HUES6 (cell line): ENCODE measurements around the gene SCAF11.

Source experiments
- H3K27ac ChIP-seq: 2 replicates; pipeline ENCODE4 v1.7.0; 2013; ENCODE audit warnings: low read depth, mild to moderate bottlenecking, low read length, inconsistent platforms
- H3K27me3 ChIP-seq: 2 replicates; pipeline ENCODE4 v1.6.1; 2013; ENCODE audit warnings: low read length; ENCODE audit not compliant: control insufficient read depth, insufficient read depth
- H3K36me3 ChIP-seq: 2 replicates; pipeline ENCODE4 v1.6.1; 2013; ENCODE audit warnings: low read length; ENCODE audit not compliant: control insufficient read depth, insufficient read depth
- H3K4me1 ChIP-seq: 2 replicates; pipeline ENCODE4 v1.6.1; 2013; ENCODE audit warnings: low read length; ENCODE audit not compliant: control insufficient read depth, insufficient read depth
- H3K4me3 ChIP-seq: 2 replicates; pipeline ENCODE4 v1.5.1; 2013; ENCODE audit warnings: low read depth, low read length
- H3K9ac ChIP-seq: one replicate; pipeline ENCODE4 v1.6.1; 2013; ENCODE audit warnings: mild to moderate bottlenecking, low read length
- H3K9me3 ChIP-seq: 2 replicates; pipeline ENCODE4 v1.6.1; 2013; ENCODE audit warnings: low read depth, low read length; ENCODE audit not compliant: control insufficient read depth, insufficient read depth

Gene SCAF11

GRCh38 chr12:45977620-45978019 lies 12.8 kb downstream of the SCAF11 start:
- Histone ChIP-seq H3K9ac (no peak overlapping the region), H3K9me3 (no peaks in the 10 kb centered on the region), H3K4me1 (0 out of 2 replicates have a peak, but pooled peaks cover 3% of the 10 kb centered on the region), H3K27me3 (no peaks in the 10 kb centered on the region), H3K36me3 (0 out of 2 replicates have a peak, but pooled peaks cover 7% of the 10 kb centered on the region), H3K27ac (no peak overlapping the region), H3K4me3 (no peak overlapping the region)

GRCh38 chr12:45975506-45975905 lies 14.9 kb downstream of the SCAF11 start:
- H3K9ac ChIP-seq: no peak overlapping the region
- no peaks in the 10 kb centered on the region for H3K27me3 ChIP-seq
- H3K4me3 ChIP-seq: no peak overlapping the region
- no peak overlapping the region for H3K27ac ChIP-seq
- H3K4me1 ChIP-seq: 0 out of 2 replicates have a peak, but pooled peaks cover 3% of the 10 kb centered on the region
- H3K36me3 ChIP-seq: 0 out of 2 replicates have a peak, but pooled peaks cover 9% of the 10 kb centered on the region
- H3K9me3 ChIP-seq: no peaks in the 10 kb centered on the region

DNA sequence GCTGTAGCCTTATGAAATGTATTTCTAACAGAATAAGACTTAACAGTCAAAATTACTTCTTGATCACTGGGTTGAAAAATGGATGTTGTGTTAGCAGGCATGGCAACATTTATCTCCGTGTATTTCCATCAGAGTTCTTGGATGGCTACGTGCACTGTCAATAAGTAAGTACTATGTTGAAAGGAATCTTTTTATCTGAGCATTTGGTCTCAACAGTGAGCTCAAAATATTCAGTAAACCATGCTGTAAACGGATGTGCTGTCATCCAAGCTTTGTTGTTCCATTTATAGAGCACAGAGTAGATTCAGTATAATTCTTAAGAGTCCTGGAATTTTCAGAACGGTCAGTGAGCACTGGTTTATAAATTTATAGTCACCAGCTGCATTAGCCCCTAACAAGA lies 15.5 kb downstream of the SCAF11 start:
- Histone ChIP-seq H3K27ac (no peak overlapping the region), H3K27me3 (no peaks in the 10 kb centered on the region), H3K9me3 (no peaks in the 10 kb centered on the region), H3K4me1 (0 out of 2 replicates have a peak, but pooled peaks cover 3% of the 10 kb centered on the region), H3K36me3 (0 out of 2 replicates have a peak, but pooled peaks cover 9% of the 10 kb centered on the region), H3K9ac (no peak overlapping the region), H3K4me3 (no peak overlapping the region)

GRCh38 chr12:45974171-45974719 lies 16.1 kb downstream of the SCAF11 start:
- H3K4me3 ChIP-seq: no peak overlapping the region
- H3K27ac ChIP-seq: no peak overlapping the region
- H3K27me3 ChIP-seq: no peaks in the 10 kb centered on the region
- H3K36me3 ChIP-seq: 0 out of 2 replicates have a peak, but pooled peaks cover 9% of the 10 kb centered on the region
- H3K4me1 ChIP-seq: 0 out of 2 replicates have a peak, but pooled peaks cover 3% of the 10 kb centered on the region
- H3K9me3 ChIP-seq: no peaks in the 10 kb centered on the region
- no peak overlapping the region for H3K9ac ChIP-seq

GRCh38 chr12:45973526-45973925 lies 16.8 kb downstream of the SCAF11 start:
- Histone ChIP-seq H3K36me3 (0 out of 2 replicates have a peak, but pooled peaks cover 9% of the 10 kb centered on the region), H3K27me3 (no peaks in the 10 kb centered on the region), H3K9me3 (no peaks in the 10 kb centered on the region), H3K27ac (no peak overlapping the region), H3K4me1 (0 out of 2 replicates have a peak, but pooled peaks cover 3% of the 10 kb centered on the region), H3K4me3 (no peak overlapping the region), H3K9ac (no peak overlapping the region)

GRCh38 chr12:45970391-45970790 lies 20.0 kb downstream of the SCAF11 start:
- Histone ChIP-seq H3K27me3 (no peaks in the 10 kb centered on the region), H3K4me3 (no peak overlapping the region), H3K27ac (no peak overlapping the region), H3K4me1 (no peaks in the 10 kb centered on the region), H3K36me3 (0 out of 2 replicates have a peak, but pooled peaks cover 7% of the 10 kb centered on the region), H3K9ac (no peak overlapping the region), H3K9me3 (no peaks in the 10 kb centered on the region)

DNA sequence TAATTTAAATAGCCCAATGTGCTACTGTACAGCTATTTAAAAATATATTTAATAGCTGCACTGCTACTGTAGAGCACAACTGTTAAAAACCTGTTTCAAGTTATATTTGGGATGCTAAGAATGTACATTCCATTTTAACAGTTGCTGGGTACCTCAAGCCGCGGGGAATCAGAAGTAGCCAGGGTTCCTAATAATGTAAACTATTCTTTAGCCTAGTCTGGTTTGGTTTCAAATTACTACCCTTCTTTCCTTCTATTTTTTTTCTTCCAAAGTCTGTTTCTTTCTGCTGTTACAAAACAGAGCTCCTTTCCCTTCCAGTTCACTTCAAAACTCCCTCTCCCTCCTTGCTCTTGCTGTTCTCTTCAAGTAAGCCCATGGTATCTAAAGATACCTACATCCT lies 21.3 kb downstream of the SCAF11 start:
- H3K4me1 ChIP-seq: no peaks in the 10 kb centered on the region
- H3K27me3 ChIP-seq: no peaks in the 10 kb centered on the region
- H3K36me3 ChIP-seq: 0 out of 2 replicates have a peak, but pooled peaks cover 2% of the 10 kb centered on the region
- no peaks in the 10 kb centered on the region for H3K9me3 ChIP-seq
- no peak overlapping the region for H3K9ac ChIP-seq
- H3K27ac ChIP-seq: no peak overlapping the region
- no peak overlapping the region for H3K4me3 ChIP-seq

DNA sequence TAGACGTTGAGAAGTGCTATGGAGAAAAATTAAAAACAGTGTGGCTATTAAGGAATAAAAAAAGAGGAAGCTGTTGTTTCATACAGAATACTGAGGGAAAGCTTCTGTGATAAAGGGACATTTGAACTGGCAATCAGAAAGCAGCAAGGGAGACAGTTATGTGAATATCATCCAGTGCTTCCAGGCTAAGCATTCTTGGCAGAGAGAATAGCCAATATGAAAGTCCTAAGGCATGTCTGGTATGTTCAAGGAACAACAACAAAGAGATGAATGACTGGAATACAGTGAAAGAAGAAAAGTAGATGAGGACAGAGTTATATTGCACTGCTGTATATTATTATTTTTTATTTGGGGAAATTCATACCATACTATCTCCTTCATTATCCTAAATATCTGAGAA lies 23.9 kb downstream of the SCAF11 start:
- Histone ChIP-seq H3K4me3 (no peak overlapping the region), H3K4me1 (no peaks in the 10 kb centered on the region), H3K27ac (no peak overlapping the region), H3K9ac (no peak overlapping the region), H3K36me3 (peaks cover 10% of the 10 kb centered on the region; the same call in 1 of the 2 replicates), H3K27me3 (no peaks in the 10 kb centered on the region), H3K9me3 (no peaks in the 10 kb centered on the region)

GRCh38 chr12:45962553-45963325 lies 27.6 kb downstream of the SCAF11 start:
- peaks cover 14% of the 10 kb centered on the region; the same call in 1 of the 2 replicates for H3K36me3 ChIP-seq
- H3K9me3 ChIP-seq: no peaks in the 10 kb centered on the region
- no peaks in the 10 kb centered on the region for H3K4me1 ChIP-seq
- H3K4me3 ChIP-seq: no peak overlapping the region
- no peaks in the 10 kb centered on the region for H3K27me3 ChIP-seq
- H3K27ac ChIP-seq: no peak overlapping the region
- H3K9ac ChIP-seq: no peak overlapping the region

DNA sequence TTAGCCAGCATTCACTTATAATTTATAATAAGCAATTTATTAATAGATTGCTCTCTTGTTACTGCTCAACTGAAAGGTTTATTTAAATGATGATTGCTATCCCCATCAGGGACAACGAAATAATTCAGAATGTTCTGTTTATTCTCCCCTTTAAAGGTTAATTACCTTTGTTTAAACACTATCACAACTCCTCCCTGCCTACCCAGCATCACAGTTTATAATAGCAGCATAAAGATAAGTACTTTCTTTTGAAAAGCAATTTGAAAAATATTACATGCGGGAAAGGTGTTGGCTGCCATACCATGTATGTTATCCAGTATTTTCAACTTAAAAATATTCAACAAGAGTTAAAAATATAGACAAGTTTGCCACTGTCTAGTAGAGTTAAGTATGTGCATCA lies 30.6 kb downstream of the SCAF11 start:
- peaks cover 14% of the 10 kb centered on the region; the same call in 1 of the 2 replicates for H3K36me3 ChIP-seq
- no peaks in the 10 kb centered on the region for H3K27me3 ChIP-seq
- H3K9me3 ChIP-seq: no peaks in the 10 kb centered on the region

GRCh38 chr12:45959025-45959424 lies 31.3 kb downstream of the SCAF11 start:
- Histone ChIP-seq H3K4me1 (no peaks in the 10 kb centered on the region), H3K36me3 (peaks cover 14% of the 10 kb centered on the region; the same call in 1 of the 2 replicates), H3K27me3 (no peaks in the 10 kb centered on the region), H3K9me3 (no peaks in the 10 kb centered on the region), H3K9ac (no peak overlapping the region), H3K4me3 (no peak overlapping the region), H3K27ac (no peak overlapping the region)

More for the DNA sequence above, 30.6 kb downstream of the SCAF11 start:
- Histone ChIP-seq H3K4me3 (no peak overlapping the region), H3K4me1 (no peaks in the 10 kb centered on the region), H3K27ac (no peak overlapping the region), H3K9ac (no peak overlapping the region)
